GM19351 (cell line): ENCODE measurements around the gene PBLD.
"Not testable (repeated sequence)": the region's sequence is repeated elsewhere in the genome, so short reads cannot be mapped to it uniquely, and the experiment has no call there.

Experiments used
- ATAC-seq: cut with Tn5 transposase; IDR thresholded peaks from one replicate; pipeline ENCODE4 v1.9.1; 2021; ENCODE audit warnings: mild to moderate bottlenecking, moderate library complexity; ENCODE audit not compliant: unreplicated experiment

The PBLD gene

DNA sequence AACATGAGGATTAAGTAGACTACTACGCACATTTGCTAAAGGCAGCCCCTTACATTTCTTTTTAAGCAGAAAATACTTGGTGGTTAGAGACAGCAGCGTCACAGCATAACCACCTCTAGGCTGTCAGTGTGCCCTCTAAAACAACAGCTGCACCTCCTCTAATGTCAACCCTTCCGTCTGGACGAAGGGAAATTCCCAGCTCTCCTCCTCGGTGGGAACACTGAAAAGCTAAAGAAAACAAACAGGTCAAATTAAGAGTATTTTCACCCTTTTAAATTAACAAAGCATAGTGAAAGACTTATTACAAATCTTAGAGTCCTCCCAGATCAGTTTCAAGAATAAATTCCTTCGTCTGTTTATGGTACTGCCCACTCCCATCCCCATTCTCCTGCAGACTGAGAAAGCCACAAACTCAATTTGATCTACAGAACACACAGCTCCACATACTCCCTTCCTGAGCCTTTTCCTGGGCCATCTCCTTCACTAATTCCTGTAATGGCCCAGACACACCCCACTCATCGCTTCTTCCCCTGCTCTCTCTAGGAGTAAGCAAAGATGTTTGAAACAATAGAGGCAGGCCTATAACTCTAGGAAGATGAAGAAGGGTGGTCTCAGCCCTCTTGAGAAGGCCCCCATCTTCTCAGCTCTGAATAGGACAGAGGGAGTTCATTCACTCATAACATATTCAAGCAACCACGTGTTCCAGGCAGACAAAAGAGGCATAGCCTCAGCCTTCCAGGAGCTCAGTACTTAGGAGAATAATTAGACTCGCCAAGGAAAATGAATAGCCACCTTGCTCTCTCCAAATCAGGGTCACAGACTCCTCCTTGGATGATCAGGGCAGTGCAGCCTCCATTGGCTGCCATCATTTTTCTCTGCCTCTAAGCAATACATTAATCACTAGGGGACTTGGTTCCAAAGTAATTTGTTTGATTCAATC, 48.4 kb downstream of the PBLD start:
- no peak for ATAC-seq

DNA sequence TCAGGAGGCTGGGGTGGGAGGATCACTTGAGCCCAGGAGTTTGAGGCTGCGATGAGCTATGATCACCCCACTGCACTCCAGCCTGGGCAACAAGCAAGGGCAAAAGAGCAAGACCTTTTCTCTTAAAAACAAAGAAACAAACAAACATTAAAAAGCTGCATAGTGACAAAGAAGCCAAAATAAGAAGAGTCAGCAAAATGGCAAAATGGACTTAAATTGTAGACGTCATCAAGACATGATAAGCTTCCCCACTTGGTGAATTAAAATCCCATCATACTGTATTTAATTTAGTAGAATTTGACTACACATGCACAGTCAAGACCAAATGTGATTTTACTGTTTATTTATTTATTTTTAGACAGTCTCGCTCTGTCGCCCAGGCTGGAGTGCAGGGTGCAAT, 52.0 kb downstream of the PBLD start:
- ATAC-seq = no peak

DNA sequence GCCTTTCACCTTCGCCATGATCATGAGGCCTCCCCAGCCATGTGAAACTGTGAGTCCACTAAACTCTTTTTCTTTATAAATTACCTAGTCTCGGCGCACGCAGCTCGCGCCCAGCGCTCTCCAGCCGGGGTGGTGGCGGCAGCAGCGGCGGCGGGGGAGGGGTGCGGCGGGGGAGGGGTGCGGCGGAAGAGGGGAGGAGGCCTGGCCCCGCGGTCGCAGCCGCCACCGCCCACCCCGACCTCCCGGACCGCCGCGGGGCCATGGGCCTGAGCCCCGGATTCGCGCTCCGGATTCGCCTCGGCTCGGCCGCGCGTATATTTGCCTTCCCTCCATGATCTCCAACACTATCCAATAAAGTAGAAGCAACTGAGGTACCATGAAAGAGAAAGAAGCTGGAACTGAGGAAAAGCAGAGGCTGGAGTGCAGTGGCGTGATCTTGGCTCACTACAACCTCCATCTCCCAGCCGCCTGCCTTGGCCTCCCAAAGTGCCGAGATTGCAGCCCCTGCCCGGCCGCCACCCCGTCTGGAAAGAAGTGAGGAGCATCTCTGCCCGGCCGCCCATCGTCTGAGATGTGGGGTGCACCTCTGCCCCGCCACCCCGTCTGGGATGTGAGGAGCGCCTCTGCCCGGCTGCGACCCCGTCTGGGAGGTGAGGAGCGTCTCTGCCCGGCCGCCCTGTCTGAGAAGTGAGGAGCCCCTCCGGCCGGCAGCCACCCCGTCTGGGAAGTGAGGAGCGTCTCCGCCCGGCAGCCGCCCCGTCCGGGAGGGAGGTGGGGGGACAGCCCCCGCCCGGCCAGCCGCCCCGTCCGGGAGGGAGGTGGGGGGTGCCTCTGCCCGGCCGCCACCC, 53.6 kb downstream of the PBLD start:
- not testable (repeated sequence) for ATAC-seq

DNA sequence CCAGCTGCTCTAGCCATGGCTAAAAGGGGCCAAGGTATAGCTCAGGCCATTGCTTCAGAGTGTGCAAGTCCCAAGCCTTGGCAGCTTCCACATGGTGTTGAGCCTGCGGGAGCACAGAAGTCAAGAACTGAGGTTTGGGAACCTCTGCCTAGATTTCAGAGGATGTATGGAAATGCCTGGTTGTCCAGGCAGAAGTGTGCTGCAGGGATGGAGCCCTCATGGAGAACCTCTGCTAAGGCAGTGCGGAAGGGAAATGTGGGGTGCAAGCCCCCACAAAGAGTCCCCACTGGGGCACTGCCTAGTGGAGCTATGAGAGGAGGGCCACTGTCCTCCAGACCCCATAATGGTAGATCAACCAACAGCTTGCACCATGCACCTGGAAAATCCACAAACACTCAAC, 54.9 kb downstream of the PBLD start:
- ATAC-seq = not testable (repeated sequence)

DNA sequence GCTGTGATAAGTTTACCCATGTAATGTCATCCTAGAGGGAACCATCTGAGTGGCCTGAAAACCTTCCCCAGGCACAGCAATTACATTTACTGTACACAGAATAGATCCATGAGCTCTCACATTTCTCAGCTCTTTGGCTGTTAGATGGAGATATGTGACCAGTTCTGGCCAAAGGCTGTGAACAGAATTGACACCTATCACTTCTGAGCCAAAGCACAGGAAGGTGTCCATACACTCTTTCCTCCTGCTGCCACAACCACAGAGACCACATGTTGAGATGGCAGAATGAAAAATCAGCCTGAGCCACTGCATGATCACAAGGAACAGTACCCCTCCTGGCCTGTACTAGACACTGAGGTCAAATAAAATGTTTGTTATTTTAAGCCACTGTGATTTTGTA, 56.5 kb downstream of the PBLD start:
- no peak for ATAC-seq

DNA sequence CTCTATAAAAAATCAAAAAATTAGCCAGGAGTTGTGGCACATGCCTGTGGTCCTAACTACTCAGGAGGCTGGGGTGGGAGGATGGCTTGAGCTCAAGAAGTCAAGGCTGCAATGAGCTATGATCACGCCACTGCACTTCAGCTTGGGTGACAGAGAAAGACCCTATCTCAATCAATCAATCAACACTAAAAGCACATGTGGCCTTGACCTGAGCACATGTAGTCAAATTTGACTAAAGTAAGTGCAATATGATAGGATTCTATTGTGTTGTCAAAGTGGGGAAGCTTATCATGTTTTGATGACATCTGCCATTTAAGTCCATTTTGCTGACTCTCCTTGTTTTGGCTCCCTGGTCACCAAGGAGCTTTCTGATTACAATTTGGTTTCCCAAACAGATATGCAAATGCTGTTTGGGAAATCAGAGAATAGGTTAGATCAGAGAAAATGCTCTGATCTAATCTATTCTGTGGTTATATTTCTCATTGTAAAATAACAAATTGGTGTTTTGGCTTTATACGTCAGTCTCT, 57.1 kb downstream of the PBLD start:
- ATAC-seq = no peak

DNA sequence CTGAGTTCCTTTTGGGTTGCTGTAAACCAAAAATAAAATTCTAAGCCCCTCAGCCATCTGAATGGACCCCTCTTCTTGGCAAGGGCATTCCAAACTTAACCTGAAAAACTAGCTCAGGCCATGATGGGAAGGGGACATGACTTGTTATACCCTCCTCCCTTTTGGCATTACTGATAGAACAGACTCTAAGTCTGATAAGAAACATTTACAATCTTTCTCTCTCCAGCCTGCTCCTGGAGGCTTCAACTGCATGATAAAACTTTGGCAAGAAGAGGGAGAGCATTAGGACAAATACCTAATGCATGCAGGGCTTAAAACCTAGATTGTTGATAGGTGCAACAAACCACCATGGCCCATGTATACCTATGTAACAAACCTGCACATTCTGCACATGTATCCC, 59.9 kb downstream of the PBLD start:
- ATAC-seq = no peak

DNA sequence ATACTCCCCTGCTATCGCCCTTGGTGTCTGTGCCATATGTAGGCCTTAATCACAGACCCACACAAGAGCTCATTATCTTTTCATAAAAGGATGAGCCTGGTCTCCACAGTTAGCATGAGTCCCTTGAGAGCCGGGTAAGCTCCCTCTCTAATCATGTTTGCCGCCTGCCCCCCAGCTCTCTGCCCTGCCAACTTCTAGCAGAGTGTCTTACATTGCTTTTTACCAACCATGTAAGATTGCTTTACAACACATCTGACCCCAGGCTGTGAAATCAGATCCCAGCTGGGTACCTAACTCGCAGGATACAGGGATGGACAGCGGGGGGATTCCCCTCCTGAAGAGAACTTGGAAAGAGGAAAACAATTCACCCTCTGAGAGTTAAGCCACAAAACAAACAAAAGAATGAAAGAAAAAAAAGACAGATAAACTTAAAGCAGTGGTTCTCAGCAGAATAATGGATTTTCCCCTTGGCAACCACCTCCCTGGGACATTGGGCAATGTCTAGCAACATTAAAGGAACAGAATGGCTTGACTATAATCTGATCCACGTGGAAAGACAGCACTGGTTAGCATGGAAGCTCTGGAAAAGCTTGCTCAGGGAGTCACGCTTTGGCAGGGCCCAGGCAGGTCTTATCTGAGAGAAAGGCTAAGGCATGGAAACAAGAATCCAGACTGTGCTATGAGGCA, 61.4 kb downstream of the PBLD start:
- no peak for ATAC-seq

DNA sequence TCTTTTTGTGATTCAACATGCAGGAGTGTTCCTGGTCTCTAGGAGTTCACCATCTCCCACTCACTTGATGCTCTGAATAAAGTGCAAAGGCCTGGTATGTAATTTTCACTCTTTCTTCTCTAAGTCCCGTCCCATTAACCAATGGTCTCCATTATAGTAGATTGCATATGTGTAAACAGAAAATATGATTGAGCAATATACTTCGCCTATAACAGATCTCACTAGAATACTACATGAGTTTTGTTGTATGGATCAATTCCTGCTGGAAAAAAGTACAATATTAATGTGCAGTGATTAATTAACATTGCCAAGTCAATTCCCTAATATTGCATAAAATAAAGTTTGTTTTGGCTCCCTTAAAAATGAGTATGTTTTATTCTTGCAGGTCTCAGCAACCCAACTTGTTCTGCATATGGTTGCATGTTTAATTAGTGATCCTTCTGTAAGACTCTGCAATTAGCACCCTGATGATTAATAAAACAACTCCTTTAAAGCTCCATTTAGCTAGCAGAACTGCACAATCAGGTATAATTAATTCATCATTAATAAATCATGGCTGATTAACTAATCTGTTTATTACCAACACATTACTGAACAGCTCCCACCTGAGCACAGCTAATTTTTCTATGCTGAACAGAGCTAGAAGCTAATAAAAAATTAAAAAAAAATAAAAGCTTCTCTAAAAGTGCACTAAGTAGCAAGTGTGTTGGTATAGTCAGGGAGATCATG, 63.0 kb downstream of the PBLD start:
- no peak for ATAC-seq

DNA sequence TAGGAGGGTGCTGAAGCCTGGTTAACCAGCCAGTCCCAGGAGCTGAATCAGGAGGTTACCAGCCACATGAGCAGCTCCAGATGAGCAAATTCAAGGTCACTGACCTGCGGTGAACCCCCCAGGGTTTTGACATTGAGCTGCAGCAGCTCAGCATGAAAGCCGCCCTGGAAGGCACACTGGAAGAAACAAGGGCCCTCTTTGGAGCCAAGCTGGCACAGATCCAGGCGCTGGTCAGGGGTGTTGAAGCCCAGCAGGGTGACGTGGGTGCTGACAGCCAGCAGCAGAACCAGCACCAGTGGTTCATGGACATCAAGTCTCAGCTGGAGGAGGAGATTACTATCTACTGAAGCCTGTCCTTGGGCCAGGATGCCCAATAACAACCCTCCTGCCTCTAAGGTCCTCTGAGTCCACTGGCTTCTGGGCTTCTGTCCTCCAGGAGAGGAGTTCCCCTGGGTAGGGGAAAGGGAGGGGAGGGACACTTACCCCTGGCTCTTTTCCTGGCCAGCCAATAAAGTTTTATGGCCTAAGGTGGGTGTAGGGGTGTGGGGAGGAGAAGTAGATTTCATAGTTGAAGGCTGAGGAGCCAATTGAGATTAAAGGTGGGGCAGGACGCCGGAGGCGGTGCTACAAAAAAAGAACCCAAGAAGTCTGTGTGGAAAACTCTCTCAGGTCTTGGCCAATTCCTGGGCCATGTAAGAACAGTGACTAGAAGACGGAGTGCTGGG, 71.4 kb downstream of the PBLD start:
- no peak for ATAC-seq

DNA sequence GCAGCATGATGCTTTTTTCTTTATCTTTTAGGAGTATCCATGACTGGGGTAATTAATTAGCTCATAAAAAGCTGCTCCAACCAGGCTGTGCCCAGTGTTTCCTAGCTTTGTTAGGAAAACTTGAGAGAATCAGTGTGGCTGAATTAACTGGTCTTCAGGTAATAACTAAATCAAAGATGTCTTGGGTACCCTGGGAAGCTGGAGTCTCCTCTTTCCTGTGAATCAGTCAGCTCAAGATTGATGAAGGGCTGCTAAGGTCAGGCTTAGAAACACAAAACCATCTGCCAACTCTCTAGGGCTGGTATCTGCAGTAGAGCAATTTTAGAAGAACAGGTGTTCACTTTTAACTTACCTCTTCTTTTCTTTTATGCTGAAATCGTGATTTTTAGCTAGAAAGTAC, 79.4 kb downstream of the PBLD start:
- ATAC-seq = no peak

DNA sequence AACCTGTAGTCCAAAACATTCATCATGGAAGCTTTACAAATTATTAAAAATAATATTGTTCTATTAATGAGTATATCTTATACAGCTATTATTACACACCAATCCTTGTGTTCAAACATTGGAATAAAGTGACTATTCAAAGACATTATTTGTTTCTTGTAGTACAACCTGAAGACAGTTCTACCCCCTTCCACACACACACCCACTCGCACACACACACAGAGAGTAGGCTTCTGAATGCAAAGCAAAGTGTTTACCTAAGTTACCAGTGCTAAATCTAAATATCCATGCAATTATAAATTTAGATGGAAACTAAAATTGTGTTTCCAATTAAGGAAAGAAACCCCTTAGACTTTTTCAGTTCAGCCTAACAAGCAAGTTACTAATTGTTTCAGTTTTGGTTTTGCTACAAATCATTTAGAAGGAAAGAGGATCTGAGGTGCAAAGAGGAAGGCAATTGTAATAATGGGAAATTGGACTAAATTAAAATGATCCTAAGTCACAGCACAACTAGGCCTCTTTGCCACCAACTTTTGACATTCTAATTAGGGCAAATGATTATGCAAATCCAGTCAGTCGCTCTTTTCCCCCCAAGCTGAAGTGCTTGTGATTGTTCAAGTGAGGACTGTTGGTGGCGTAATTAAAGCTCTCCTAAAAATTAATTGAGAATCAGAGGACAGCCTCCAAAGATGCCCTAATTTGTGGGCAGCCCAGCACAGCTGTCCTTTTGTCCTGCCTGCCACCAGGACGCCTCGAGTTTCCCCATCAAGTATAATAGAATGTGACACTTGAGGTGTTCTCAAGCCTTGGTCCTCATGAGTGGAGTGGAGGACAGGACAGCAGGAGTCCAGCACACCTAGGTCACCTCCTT, 80.9 kb downstream of the PBLD start:
- peak; percentile 42 for ATAC-seq

DNA sequence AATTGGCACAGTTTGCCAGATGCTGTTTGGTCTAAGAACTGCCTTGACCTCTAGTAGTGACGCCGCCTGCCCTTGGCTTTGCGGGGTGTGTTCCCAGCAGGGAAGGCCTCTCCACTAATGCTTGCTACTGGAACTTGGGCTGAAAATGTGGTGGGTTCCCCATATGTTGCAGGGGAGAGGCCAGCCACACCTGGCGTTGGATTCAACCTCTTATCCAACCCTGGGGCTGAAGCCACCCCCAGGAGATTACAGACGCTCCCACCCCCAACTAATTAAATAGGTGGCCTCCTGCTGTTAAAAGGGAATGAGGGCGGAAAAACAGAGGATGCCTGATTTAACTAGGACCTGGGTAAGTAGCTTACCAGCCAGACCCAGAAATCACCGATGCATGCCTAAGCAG, 81.6 kb downstream of the PBLD start:
- no peak for ATAC-seq

DNA sequence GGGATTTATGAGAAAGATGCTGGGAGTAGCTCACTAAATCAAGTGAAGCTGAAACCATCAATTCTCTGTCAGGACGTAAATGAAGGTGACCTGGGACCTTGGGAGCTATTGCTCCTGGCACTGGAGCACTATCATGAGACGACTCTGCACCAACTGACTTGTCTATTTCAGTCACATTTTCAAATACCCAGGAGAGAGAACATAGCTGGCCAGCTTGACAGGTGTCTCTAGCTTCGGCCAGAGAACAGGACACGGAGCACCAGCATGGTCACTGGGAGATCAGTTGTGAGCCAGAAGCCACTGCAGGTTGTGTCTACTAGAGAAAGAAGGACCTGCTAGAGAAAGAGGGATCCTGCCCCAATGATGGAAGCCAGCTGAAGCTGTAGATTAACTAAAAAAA, 83.4 kb downstream of the PBLD start:
- no peak for ATAC-seq

DNA sequence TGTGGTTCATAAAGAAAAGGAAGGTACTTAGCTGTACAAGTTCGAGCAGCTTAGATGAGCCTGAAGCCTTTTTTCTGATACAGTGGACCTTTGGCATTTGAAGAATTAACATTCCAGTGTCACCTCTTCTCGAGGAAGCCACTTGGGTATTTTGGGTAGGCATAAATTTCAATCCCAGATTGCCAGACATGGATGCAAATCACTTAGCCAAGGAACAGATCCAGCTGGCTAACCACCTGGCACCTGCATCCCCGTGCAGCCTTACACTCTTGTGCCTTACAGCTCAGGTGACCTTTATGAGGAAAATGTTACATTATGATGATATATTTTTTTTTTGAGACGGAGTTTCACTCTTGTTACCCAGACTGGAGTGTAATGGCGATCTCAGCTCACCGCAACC, 84.8 kb downstream of the PBLD start:
- ATAC-seq = no peak

DNA sequence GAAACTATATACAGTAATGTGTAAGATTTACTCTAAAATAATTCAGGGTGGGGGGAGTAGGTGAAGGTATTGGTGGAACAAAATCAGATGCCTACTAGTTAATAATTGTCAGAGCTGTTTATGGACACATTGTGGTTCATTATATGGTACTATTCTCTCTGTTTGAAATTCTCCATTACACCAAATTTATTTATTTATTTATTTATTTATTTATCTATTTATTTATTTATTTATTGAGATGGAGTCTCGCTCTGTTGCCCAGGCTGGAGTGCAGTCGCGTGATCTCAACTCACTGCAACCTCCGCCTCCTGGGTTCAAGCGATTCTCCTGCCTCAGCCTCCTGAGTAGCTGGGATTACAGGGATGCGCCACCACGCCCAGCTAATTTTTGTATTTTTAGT, 86.3 kb downstream of the PBLD start:
- ATAC-seq = not testable (repeated sequence)

DNA sequence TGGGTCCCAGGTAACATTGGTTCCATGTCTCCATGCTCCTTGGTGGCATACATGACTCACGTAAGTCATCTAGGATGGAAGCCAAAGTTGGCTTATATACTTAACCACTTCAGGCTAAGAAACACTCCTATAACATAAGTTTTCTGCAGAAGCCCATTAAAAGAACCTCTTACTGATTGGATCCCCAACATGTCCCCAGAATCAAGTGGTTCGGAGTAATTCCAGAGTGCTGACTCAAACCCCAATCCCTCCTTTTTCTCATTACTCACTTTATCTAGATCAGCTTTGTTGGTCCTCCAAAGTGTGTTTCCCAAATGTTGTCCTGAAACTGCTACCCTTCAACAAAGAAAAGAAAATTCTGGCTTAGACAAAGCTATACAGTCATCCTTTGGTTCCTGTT, 90.7 kb downstream of the PBLD start:
- no peak for ATAC-seq

DNA sequence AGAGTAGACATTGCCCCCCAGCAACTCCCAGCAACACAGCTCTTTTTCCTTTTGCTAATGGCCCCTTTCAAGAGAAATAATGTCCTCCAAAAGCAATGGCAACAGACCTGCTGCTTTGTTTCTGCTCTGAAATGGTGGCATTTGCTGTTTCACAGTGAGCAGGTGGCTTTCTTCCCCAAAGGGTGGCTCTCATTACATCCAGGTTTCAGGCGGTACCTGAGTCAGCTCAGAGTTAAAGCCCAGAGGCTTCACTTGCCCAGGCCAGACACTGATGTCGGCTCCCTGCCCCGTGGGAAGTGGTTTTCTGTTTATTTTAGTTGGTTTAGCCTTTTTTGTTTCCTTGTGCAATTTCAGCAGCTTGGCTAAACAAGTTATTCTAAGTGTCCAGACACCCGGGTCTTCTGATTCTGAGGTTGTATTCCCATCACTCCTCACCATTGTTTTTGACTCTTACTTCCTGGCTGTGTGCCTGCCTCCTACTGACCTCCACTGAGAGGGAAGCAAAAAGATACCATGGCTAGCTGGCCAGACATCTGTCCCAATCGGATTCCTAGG, 93.1 kb downstream of the PBLD start:
- no peak for ATAC-seq

DNA sequence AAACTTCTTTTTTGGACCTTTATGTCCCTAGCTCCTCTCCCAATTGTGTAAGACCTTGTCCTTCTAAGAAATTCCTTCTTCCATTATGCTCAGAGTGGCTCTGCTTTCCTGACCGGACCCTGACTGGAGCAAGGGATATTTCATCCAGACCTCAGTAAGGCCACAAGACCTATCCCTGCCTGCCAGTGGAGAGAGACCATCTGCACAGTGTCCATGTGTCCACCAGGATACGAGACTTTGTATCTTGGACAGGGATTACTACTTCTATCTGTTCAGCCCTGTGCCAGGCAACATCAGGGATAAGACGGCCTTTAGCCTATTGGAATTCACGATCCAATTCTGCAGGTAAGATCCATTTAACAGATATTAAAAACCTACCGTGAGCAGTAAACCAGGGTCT, 93.7 kb downstream of the PBLD start:
- no peak for ATAC-seq
